Spinal cord (tissue), 10 donors: ENCODE data around the gene HS6ST3. TPM values are rescaled to one million over a fixed set of nuclear protein-coding genes. Genes with fewer than 3 reads are reported as not detected.

ENCODE experiments used
- DNase-seq, 6 donors: peaks; one replicate each; pipeline versions ENCODE4 v3.0.0 to v3.0.0-alpha.2; 2013 to 2015; ENCODE audit warnings: low spot score in 6 of 6, low read depth in 4 of 6
- H3K27ac ChIP-seq: one replicate; pipeline ENCODE4 v1.5.1; 2013; ENCODE audit warnings: low read depth, low read length, control low read depth
- H3K27me3 ChIP-seq: one replicate; pipeline ENCODE4 v1.6.1; 2013; ENCODE audit warnings: low read length; ENCODE audit not compliant: control insufficient read depth, insufficient read depth
- H3K36me3 ChIP-seq: one replicate; pipeline ENCODE4 v1.6.1; 2013; ENCODE audit warnings: low read length; ENCODE audit not compliant: control insufficient read depth, insufficient read depth
- H3K4me1 ChIP-seq: one replicate; pipeline ENCODE4 v1.6.1; 2013; ENCODE audit warnings: low read length; ENCODE audit not compliant: control insufficient read depth, insufficient read depth
- H3K4me3 ChIP-seq: one replicate; pipeline ENCODE4 v1.5.1; 2013; ENCODE audit warnings: low read depth, low read length, control low read depth
- H3K9me3 ChIP-seq: one replicate; pipeline ENCODE4 v1.6.1; 2013; ENCODE audit warnings: low read length; ENCODE audit not compliant: control insufficient read depth, insufficient read depth
- WGBS: methylation state at CpG from one replicate; pipeline ENCODE4 v1.1.5; 2013; ENCODE audit warnings: missing lambda C conversion rate; ENCODE audit not compliant: insufficient coverage; 5-methylcytosine and 5-hydroxymethylcytosine counted together
- polyA plus RNA-seq, 2 donors: library from polyadenylated mRNA; unstranded; fragments of 120-200 nt; gene quantifications; one replicate each; pipeline ENCODE4 v1.2.1, GENCODE V29; 2013; ENCODE audit not compliant: insufficient read length in 2 of 2
- total RNA-seq, 2 donors: library from RNA; depleted of rRNA in 1 of 2; stranded (reverse); fragments of 120-200 nt in 1 of 2; fragments of >200 nt in 1 of 2; gene quantifications; one replicate each; pipeline versions ENCODE4 v1.2.3 to v1.2.4, GENCODE V29; 2013 to 2014
- donor health status: healthy.

Gene HS6ST3
- total and polyA plus RNA-seq, 4 donors = 7.7 to 36.2 (median 23.7) TPM

DNA sequence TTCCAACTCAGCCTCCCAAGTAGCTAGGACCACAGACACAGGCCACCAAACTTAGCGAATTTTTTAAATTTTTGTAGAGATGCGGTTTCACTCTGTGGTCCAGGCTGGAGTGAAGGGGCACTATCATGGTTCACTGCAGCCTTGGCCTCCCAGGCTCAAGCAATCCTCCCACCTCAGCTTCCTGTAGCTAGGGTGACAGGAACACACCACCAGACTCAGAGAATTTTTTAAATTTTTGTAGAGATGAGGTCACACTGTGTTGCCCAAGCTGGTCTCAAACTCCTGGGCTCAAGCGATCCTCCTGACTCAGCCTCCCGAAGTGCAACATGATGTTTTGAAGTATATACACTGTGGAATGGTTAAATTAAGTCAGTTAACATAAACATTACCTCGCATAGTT lies 640.8 kb downstream of the HS6ST3 start:
- WGBS = no CpG with 5 or more reads among the region's 5 CpGs
- Histone ChIP-seq H3K36me3 (no peaks in the 10 kb centered on the region), H3K27me3 (no peaks in the 10 kb centered on the region), H3K27ac (no peak overlapping the region), H3K9me3 (no peaks in the 10 kb centered on the region), H3K4me1 (no peaks in the 10 kb centered on the region), H3K4me3 (no peak overlapping the region)
- DNase-seq = no peak

DNA sequence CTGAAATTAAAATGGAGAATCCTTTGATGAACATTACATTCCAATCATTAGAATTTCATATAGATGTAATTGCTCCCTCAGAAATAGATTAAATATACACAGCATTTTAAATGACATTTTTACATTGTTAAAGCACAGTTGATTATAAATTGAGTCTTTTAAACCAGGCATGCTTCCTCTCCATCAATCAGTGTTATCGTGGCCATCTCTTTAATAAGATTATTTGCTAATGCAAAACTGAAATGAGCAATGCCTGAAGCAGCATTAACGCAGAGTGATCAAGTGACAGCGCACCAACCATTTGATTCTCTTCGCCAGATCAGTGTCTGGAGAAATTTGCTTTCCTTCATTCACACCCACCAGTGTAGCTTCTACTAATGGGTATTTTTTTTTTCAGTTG lies 644.6 kb downstream of the HS6ST3 start:
- no peaks in the 10 kb centered on the region for H3K36me3 ChIP-seq
- no peak overlapping the region for H3K27ac ChIP-seq
- H3K9me3 ChIP-seq = no peaks in the 10 kb centered on the region
- DNase-seq = peak in 1 of 6 donors; percentile 21
- no peak overlapping the region for H3K4me3 ChIP-seq
- WGBS = no CpG with 5 or more reads among the region's 4 CpGs
- no peaks in the 10 kb centered on the region for H3K27me3 ChIP-seq
- no peaks in the 10 kb centered on the region for H3K4me1 ChIP-seq

DNA sequence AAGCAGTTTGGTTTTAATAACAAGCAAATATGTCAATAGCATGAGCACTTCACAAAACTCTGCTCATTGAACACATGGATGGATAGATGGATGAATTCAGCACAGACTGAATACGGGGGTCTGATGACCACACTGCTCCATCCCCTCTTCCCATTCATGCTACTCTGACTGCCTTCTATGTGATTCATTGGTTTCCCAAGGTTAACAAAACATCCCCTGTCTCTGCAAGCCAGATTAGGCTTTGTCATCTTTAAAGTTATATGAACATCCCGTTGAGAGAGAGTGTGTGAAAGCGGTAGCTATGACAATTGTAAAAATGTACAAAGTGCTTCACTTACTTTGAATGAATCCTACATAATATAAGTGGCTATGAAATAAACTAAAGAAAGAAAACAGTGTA lies 651.9 kb downstream of the HS6ST3 start:
- Histone ChIP-seq H3K36me3 (no peaks in the 10 kb centered on the region), H3K27ac (no peak overlapping the region), H3K4me1 (no peaks in the 10 kb centered on the region), H3K9me3 (no peaks in the 10 kb centered on the region), H3K27me3 (no peaks in the 10 kb centered on the region), H3K4me3 (no peak overlapping the region)
- no peak for DNase-seq
- 50% methylated on average over 1 of the region's 3 CpGs for WGBS

- H3K4me3 ChIP-seq = no peak overlapping the region
- H3K27ac ChIP-seq = no peak overlapping the region
- H3K9me3 ChIP-seq = no peaks in the 10 kb centered on the region
- DNase-seq = peak in 1 of 6 donors; percentile 18
- H3K36me3 ChIP-seq = no peaks in the 10 kb centered on the region
- no peaks in the 10 kb centered on the region for H3K27me3 ChIP-seq
- WGBS = 78% methylated on average over 1 of the region's 3 CpGs
- H3K4me1 ChIP-seq = no peaks in the 10 kb centered on the region
These were observed 653.6 kb downstream of the HS6ST3 start for GRCh38 chr13:96743296-96744089.

DNA sequence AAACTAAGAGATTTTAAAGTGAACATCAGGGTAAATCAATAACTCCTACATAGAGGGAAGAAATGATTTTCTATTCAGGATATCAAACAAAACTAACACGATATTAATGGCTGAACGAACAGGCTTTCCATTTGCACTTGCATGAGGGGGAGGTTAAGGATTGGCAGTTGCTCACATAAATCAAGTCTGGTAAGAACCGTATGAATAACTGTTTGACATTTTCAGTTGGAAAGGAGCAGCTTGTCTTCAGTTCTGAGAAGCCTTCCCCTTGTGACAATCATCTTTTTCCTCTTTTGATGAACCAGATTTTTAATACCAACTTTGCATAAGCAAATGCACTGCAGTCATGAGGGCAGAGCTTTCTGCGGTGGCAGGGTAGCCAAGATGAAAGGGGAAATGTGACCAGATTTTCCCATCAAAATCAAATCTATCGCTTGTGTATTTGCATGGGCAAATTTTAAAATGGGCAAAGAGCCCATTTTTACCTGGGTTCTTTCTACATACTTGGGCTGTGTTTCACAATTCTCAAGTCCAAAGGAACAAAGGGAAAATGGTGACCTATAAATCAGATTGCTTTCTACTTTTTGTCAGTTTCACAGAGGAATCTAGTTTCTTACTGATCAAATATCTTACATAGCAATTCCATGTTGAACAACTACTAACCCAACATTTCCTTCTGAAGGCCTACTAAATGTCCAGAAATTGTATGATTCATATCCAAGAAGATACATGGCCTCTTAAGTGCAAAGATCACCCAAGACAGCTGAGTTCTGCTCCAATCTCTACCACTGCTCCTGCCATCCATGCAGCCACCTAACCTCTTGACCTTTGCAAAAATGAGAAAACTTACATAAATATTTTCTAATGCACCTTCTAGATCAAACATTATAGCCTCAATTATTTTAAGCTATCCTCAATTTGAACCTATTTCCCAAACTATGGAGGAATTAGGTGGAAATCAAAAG lies 654.7 kb downstream of the HS6ST3 start:
- no peaks in the 10 kb centered on the region for H3K27me3 ChIP-seq
- no peak overlapping the region for H3K4me3 ChIP-seq
- peak in 2 of 6 donors; percentile 15 to 59 for DNase-seq
- H3K36me3 ChIP-seq = no peaks in the 10 kb centered on the region
- no peak overlapping the region for H3K27ac ChIP-seq
- H3K9me3 ChIP-seq = no peaks in the 10 kb centered on the region
- WGBS = no CpG with 5 or more reads among the region's 5 CpGs
- no peaks in the 10 kb centered on the region for H3K4me1 ChIP-seq

- Histone ChIP-seq H3K4me3 (no peak overlapping the region), H3K9me3 (no peaks in the 10 kb centered on the region), H3K36me3 (no peaks in the 10 kb centered on the region), H3K27ac (no peak overlapping the region), H3K27me3 (no peaks in the 10 kb centered on the region), H3K4me1 (no peaks in the 10 kb centered on the region)
- WGBS = no CpG with 5 or more reads among the region's 1 CpG
- peak in 2 of 6 donors; percentile 13 to 90 for DNase-seq
These were observed 657.0 kb downstream of the HS6ST3 start for GRCh38 chr13:96746886-96747285.

DNA sequence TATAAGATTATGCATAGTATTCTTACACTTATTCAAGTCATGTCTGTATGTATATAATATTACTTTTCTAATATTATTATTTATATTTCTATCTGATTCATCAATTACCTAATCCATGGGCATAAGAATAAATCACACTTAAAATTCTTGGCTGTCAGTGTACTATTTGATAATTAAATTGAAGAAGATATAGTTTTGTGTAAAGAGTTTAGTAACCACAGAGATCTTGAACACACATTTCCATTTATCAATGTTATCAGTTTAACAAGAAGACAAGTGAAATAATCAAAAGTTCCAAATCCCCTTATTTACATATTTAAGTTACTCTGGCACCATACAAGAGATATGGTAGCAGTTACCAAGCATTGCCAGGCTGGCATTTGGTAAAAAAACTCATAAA lies 659.9 kb downstream of the HS6ST3 start:
- DNase-seq = no peak
- no peaks in the 10 kb centered on the region for H3K36me3 ChIP-seq

DNA sequence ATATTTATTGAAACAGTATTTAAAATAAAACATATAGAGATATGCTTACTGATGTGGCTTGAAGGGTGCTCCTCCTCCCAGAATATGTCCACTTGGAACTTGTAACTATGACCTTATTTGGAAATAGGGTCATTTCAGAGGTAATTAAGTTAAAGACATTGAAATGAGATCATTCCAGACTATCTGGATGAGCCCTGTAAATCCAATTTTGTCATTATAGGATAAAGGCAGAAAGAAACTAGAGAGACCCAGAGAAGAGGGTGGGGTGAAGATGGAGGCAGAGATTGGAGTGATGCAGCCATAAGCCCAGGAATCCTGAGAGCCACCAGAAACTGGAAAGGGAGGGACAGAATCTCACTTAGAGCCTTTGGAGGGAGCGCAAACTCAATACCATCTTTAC lies 661.2 kb downstream of the HS6ST3 start:
- H3K27me3 ChIP-seq = no peaks in the 10 kb centered on the region
- DNase-seq = no peak
- H3K36me3 ChIP-seq = no peaks in the 10 kb centered on the region
- no peaks in the 10 kb centered on the region for H3K9me3 ChIP-seq
- WGBS = no CpG with 5 or more reads among the region's 1 CpG
- H3K27ac ChIP-seq = no peak overlapping the region
- no peak overlapping the region for H3K4me3 ChIP-seq
- H3K4me1 ChIP-seq = no peaks in the 10 kb centered on the region

More for the DNA sequence above, 659.9 kb downstream of the HS6ST3 start:
- H3K4me3 ChIP-seq = no peak overlapping the region
- H3K4me1 ChIP-seq = no peaks in the 10 kb centered on the region
- no peaks in the 10 kb centered on the region for H3K9me3 ChIP-seq
- no peak overlapping the region for H3K27ac ChIP-seq
- no peaks in the 10 kb centered on the region for H3K27me3 ChIP-seq

DNA sequence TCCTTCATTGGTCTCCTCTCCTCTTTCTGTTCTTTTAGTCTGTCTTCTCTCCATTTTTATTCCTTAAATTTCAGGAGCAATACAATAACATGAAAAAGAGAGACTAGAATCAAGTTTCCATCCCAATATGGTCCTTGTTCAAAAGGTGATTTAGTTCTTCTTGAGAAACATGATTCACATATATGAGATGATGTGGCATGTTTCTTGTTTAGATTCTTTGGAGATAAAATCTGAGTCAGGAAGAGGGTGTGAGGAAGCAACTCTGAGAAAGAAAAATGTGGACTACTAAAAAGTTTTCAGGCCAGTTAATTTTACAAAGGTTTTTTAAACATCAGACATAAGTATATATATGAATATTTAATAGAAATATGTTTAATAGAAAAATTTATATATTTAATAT lies 673.0 kb downstream of the HS6ST3 start:
- H3K27ac ChIP-seq = no peak overlapping the region
- no peaks in the 10 kb centered on the region for H3K36me3 ChIP-seq
- H3K4me3 ChIP-seq = no peak overlapping the region
- no peaks in the 10 kb centered on the region for H3K9me3 ChIP-seq
- no peak for DNase-seq
- H3K27me3 ChIP-seq = no peaks in the 10 kb centered on the region
- no peaks in the 10 kb centered on the region for H3K4me1 ChIP-seq
